Measurements from ENCODE around the gene SOX6.

Gene SOX6

GRCh38 chr11:15940462-15941205 lies 415.7 kb downstream of the SOX6 start:
- H3K79me2 ChIP-seq (ENCODE audit: low read length): no peaks in the 10 kb centered on the region
- H3K4me2 ChIP-seq (ENCODE audit: low read length): no peak overlapping the region

GRCh38 chr11:15938983-15939382 lies 417.4 kb downstream of the SOX6 start:
- Histone ChIP-seq H3K27me3 (ENCODE audit: low read depth, low read length) (no peaks in the 10 kb centered on the region), H3K79me2 (ENCODE audit: low read length) (no peaks in the 10 kb centered on the region), H3K4me2 (ENCODE audit: low read length) (no peak overlapping the region), H4K20me1 (ENCODE audit: insufficient read depth, low read length) (no peaks in the 10 kb centered on the region), H3K27ac (ENCODE audit: low read length) (no peak overlapping the region), H3K36me3 (replicated peaks; ENCODE audit: low read depth, low read length) (no peaks in the 10 kb centered on the region), H3K4me3 (ENCODE audit: low read length) (no peak overlapping the region), H3K4me1 (ENCODE audit: low read length) (no peaks in the 10 kb centered on the region), H3K9ac (ENCODE audit: low read length) (no peak overlapping the region), H2AFZ (ENCODE audit: low read depth, low read length) (no peak overlapping the region), H3K9me3 (ENCODE audit: insufficient read depth, low read length) (no peaks in the 10 kb centered on the region)
- TF ChIP-seq CTCF (IDR thresholded peaks at IDR 0.05; ENCODE audit: low read depth, low read length): no peak
- no peak for TF ChIP-seq EZH2phosphoT487 (IDR thresholded peaks at IDR 0.05; ENCODE audit: low read depth)

More at GRCh38 chr11:15940462-15941205, 415.7 kb downstream of the SOX6 start:
- H3K4me1 ChIP-seq (ENCODE audit: low read length): no peaks in the 10 kb centered on the region
- TF ChIP-seq CTCF (IDR thresholded peaks at IDR 0.05; ENCODE audit: low read depth, low read length) (no peak), EZH2phosphoT487 (IDR thresholded peaks at IDR 0.05; ENCODE audit: low read depth) (no peak)
- H3K9me3 ChIP-seq (ENCODE audit: insufficient read depth, low read length): no peaks in the 10 kb centered on the region
- no peak overlapping the region for H3K9ac ChIP-seq (ENCODE audit: low read length)
- H4K20me1 ChIP-seq (ENCODE audit: insufficient read depth, low read length): no peaks in the 10 kb centered on the region
- no peak overlapping the region for H3K4me3 ChIP-seq (ENCODE audit: low read length)
- no peaks in the 10 kb centered on the region for H3K27me3 ChIP-seq (ENCODE audit: low read depth, low read length)
- H3K36me3 ChIP-seq (replicated peaks; ENCODE audit: low read depth, low read length): no peaks in the 10 kb centered on the region
- no peak overlapping the region for H2AFZ ChIP-seq (ENCODE audit: low read depth, low read length)
- H3K27ac ChIP-seq (ENCODE audit: low read length): no peak overlapping the region

- H3K4me1 ChIP-seq (ENCODE audit: low read length): no peaks in the 10 kb centered on the region
- no peak overlapping the region for H2AFZ ChIP-seq (ENCODE audit: low read depth, low read length)
- TF ChIP-seq EZH2phosphoT487 (IDR thresholded peaks at IDR 0.05; ENCODE audit: low read depth) (no peak), CTCF (IDR thresholded peaks at IDR 0.05; ENCODE audit: low read depth, low read length) (no peak)
- H3K9me3 ChIP-seq (ENCODE audit: insufficient read depth, low read length): no peaks in the 10 kb centered on the region
- no peak overlapping the region for H3K27ac ChIP-seq (ENCODE audit: low read length)
- H4K20me1 ChIP-seq (ENCODE audit: insufficient read depth, low read length): no peaks in the 10 kb centered on the region
- H3K79me2 ChIP-seq (ENCODE audit: low read length): no peaks in the 10 kb centered on the region
- H3K36me3 ChIP-seq (replicated peaks; ENCODE audit: low read depth, low read length): no peaks in the 10 kb centered on the region
- H3K27me3 ChIP-seq (ENCODE audit: low read depth, low read length): no peaks in the 10 kb centered on the region
- no peak overlapping the region for H3K4me3 ChIP-seq (ENCODE audit: low read length)
- no peak overlapping the region for H3K4me2 ChIP-seq (ENCODE audit: low read length)
- no peak overlapping the region for H3K9ac ChIP-seq (ENCODE audit: low read length)
These were observed 418.2 kb downstream of the SOX6 start for GRCh38 chr11:15938121-15938611.

- Histone ChIP-seq H2AFZ (ENCODE audit: low read depth, low read length) (no peak overlapping the region), H3K4me1 (ENCODE audit: low read length) (no peaks in the 10 kb centered on the region), H3K9ac (ENCODE audit: low read length) (no peak overlapping the region), H3K27me3 (ENCODE audit: low read depth, low read length) (no peaks in the 10 kb centered on the region), H3K4me2 (ENCODE audit: low read length) (no peak overlapping the region), H3K9me3 (ENCODE audit: insufficient read depth, low read length) (no peaks in the 10 kb centered on the region), H3K27ac (ENCODE audit: low read length) (no peak overlapping the region), H4K20me1 (ENCODE audit: insufficient read depth, low read length) (no peaks in the 10 kb centered on the region), H3K4me3 (ENCODE audit: low read length) (no peak overlapping the region), H3K36me3 (replicated peaks; ENCODE audit: low read depth, low read length) (no peaks in the 10 kb centered on the region), H3K79me2 (ENCODE audit: low read length) (no peaks in the 10 kb centered on the region)
- TF ChIP-seq CTCF (IDR thresholded peaks at IDR 0.05; ENCODE audit: low read depth, low read length) (no peak), EZH2phosphoT487 (IDR thresholded peaks at IDR 0.05; ENCODE audit: low read depth) (no peak)
These were observed 418.7 kb downstream of the SOX6 start for GRCh38 chr11:15937601-15938120.
